HG03103 (cell line): ENCODE data around the gene NEAT1.

Experiments used
- ATAC-seq: cut with Tn5 transposase; IDR thresholded peaks from one replicate; pipeline ENCODE4 v1.9.1; 2021; ENCODE audit warnings: low read depth; ENCODE audit not compliant: unreplicated experiment

Gene NEAT1

GRCh38 chr11:65421794-65422632 lies 585 bp upstream of the NEAT1 start:
- no peak for ATAC-seq

- ATAC-seq, result no peak
Observed at GRCh38 chr11:65423516-65424204, 1.1 kb downstream of the NEAT1 start.

GRCh38 chr11:65424205-65425104 lies 1.9 kb downstream of the NEAT1 start:
- no peak for ATAC-seq

GRCh38 chr11:65425105-65425970 lies 2.7 kb downstream of the NEAT1 start:
- no peak for ATAC-seq

GRCh38 chr11:65425971-65426838 lies 3.6 kb downstream of the NEAT1 start:
- no peak for ATAC-seq

- no peak for ATAC-seq
Observed at GRCh38 chr11:65426839-65427690, 4.5 kb downstream of the NEAT1 start.

- ATAC-seq, result no peak
Observed at GRCh38 chr11:65427691-65428577, 5.3 kb downstream of the NEAT1 start.

- no peak for ATAC-seq
Observed at GRCh38 chr11:65428578-65429067, 6.0 kb downstream of the NEAT1 start.

GRCh38 chr11:65429068-65429681 lies 6.6 kb downstream of the NEAT1 start:
- ATAC-seq, result no peak

- ATAC-seq, result no peak
Observed at GRCh38 chr11:65429724-65430405, 7.3 kb downstream of the NEAT1 start.

GRCh38 chr11:65430406-65431217 lies 8.0 kb downstream of the NEAT1 start:
- no peak for ATAC-seq

GRCh38 chr11:65431451-65432099 lies 9.0 kb downstream of the NEAT1 start:
- ATAC-seq, result no peak

- no peak for ATAC-seq
Observed at GRCh38 chr11:65432100-65432650, 9.6 kb downstream of the NEAT1 start.
